Brain pericyte (primary cell): ENCODE measurements around the gene LGALS3BP.

ENCODE experiments used
- DNase-seq: peaks from one replicate; pipeline ENCODE4 v3.0.0-alpha.2; 2012; ENCODE audit warnings: low read depth, low spot score

LGALS3BP gene

DNA sequence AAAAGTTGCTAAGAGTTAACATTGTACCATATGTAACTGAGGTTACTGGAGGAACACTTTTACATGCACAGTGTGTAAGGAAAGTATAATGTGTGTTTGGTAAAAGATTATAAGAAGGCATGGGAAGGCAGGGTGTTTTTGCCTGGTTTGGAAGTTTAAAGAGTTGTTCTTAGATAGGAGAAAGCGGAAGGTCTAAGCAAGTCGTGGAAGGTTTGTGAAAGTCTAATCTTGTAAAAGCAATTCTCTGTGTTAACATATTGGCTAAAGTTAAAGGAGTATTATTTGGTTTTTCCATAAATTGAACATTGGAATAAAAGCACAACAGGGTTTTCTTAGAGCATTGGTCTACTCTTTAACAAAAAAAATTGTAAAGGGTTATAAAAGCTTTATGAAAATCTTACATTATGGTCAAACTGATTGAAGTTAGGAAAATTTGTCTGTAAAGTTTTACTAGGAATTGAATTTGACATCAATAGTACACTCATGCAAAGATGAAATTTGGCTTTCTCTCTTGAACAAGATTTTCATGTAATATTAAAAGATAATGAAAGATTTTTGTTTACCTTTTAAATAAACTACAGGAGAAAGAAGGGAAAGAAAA, 34.5 kb upstream of the LGALS3BP start:
- no peak for DNase-seq

- no peak for DNase-seq
These were observed 32.9 kb upstream of the LGALS3BP start for GRCh38 chr17:79012563-79013134.

GRCh38 chr17:79011451-79012147, 31.9 kb upstream of the LGALS3BP start:
- DNase-seq = no peak

DNA sequence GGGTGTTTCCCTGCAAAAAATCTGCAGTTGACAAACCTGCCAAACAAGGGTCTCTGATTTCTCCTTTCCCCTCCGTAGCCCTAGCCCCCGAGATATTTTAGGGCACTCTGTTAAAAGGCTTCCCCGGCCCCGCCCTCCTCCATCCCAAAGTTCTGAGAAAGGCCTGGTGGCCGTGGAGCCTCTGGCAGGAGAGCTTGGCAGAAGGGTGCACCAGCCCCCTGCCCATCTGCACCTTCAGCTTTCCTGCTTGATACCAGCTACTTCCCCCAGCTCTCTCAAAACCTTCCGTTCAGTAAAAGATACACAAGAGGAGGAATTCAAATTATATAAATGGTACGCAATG, 30.6 kb upstream of the LGALS3BP start:
- DNase-seq = no peak

DNA sequence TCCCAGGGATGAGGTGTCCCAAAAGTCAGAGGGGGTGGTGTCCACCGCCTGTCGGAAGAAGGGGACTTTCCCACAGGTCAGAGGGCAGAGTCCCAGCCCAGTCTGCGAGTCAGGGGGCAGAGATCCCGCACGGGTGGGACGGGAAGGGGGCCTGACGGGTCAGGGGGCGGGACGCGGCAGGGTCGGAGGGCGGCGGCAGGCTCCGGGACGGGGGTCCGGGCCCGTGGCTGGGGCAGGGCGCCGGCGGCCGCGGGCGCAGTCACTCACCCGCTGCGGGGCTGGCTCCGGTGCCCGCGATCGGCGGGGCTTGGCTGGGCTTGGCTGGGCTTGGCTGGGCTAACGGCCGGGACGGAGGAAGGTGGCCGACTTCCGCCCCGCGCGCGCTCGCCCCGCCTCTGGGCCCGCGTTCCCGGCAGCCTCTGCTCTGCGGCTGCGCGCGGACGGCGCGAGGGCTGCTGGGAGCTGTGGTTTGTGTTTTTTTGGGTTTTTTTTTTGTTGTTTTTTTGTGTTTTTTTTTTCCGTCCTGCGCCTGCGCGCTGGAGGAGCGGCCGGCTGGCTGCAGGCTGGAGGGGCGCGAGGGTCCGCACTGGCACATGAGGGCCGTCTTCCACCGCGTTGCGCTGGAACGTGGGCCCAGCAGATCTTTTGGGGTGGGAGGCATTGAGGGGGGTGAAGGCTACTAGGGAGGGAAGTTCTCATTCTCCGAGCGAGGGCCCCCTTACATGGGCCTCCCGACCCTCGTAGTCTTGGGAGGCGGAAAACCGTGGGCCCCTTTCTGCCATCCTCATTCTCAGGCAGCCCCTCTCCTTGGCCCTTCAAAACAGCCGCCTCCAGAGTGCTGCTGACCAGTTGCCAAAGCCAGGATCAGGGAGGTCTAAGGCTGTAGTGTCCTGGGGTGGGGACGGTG, 29.9 kb upstream of the LGALS3BP start, which contains the start of gene CANT1:
Gene CANT1, minus strand, starts transcription at position 368 of the 907 bp plus-strand sequence. CDS start 12,142 bp downstream, outside the sequence.
- no peak for DNase-seq

- no peak for DNase-seq
These were observed 29.1 kb upstream of the LGALS3BP start for GRCh38 chr17:79008666-79009387.

- DNase-seq = no peak
These were observed 28.0 kb upstream of the LGALS3BP start for GRCh38 chr17:79007504-79008381.

- DNase-seq = no peak
These were observed 27.2 kb upstream of the LGALS3BP start for GRCh38 chr17:79006794-79007503.

GRCh38 chr17:79006046-79006445, 26.3 kb upstream of the LGALS3BP start:
- no peak for DNase-seq

DNA sequence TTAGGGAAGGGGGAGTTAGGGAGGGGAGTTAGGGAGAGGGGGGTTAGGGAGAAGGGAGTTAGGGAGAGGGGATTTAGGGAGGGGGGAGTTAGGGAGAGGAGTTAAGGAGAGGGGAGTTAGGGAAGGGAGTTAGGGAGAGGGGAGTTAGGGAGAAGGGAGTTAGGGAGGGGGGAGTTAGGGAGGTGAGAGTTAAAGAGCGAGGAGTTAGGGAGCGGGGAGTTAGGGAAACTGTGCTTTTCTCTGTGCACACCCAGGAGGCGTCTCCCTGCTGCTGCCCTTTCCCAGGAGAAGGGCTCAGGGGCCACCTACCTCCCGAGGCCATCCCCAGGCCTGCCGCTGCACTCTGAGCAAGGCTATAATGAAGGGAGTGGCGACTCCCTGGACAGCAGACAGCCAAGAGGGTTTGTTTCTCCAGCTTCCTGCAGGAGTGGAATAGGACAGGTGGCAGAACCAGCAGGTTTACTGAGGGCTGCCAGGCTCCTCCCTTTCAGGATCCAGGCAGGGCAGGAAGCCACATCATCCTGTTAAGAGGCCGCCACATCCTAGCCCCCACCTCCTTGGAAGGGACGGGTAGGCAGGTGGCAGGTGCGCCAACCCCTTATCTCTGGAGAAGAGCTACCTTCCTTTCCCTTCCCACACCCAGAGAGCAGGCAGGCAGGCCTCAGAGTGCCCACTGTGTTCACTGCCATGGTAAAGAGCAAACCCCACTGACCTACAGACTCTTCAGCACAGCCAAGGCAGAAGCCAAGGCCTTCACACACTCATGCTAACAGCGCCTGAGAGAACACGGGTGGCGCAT, 25.5 kb upstream of the LGALS3BP start:
- DNase-seq = no peak

GRCh38 chr17:79003661-79004411, 24.1 kb upstream of the LGALS3BP start:
- DNase-seq = no peak

GRCh38 chr17:79002796-79003593, 23.3 kb upstream of the LGALS3BP start:
- DNase-seq = no peak

DNA sequence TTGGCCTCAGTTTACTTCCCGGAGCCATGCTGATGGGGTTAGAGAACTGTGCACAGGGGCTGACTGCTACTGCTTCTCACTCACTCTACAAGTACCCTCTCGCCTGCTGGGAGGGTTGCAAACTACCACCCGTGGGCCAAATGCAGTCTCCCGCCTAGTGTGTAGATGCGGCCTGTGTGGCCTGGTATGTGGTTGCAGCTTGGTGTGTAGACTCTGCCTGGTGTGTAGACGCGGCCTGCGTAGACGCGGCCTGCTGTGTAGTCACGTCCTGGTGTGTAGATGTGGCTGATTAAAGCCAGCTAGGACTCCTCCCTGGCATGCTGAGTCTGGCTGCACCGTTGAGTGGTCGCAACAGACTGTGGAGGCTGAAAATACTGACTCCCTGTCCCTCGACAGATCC, 22.6 kb upstream of the LGALS3BP start:
- no peak for DNase-seq

DNA sequence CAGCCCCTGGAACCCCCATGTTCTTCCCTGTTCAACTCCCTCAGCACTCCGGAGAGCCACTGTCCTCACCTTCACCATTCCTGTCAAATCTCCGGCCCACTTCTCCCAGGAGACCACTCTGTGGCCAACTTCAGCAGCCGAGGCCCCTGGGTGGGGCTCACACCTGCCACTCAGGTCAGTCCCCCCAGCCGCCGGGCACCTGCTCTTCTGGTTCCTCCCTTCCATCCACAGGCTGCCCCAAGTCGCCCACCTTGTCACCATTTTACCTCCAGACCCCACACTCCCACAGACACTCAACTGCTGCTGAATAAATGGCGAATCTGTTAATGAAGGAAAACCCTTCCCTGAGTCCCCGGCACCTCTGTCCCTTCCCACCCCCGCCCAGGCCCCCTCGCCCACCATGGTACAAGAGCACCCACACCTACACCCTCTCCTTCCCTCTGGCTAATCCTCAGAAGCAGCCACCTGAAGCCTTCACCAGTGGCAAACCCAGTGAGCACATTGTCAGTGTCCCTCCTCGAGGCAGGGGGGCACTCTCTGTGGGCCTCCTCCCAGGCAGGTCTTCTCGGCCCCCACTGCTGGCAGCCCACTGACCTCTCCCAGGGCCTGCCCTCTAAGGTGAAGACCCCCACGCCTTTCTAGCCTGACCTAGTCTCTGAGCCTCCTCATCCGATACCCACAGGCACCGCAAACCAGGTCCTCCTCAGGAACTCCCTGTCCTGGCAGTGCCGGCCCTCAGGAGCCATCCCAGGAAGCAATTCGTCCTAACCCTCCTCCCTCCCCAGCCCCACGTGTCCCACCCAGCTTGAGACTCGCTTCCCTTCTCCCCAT, 21.7 kb upstream of the LGALS3BP start:
- DNase-seq = no peak

GRCh38 chr17:79000396-79001189, 20.9 kb upstream of the LGALS3BP start:
- DNase-seq = no peak

GRCh38 chr17:78999947-79000395, 20.2 kb upstream of the LGALS3BP start:
- no peak for DNase-seq
